NCI-H2171 treated with DMSO at 0.1 percent for 48 hours (cell line): ENCODE data around the gene TLX3.
"Not testable (repeated sequence)": the region's sequence is repeated elsewhere in the genome, so short reads cannot be mapped to it uniquely, and the experiment has no call there.

Experiments used
- DNase-seq: peaks from one replicate; lab custom pipeline; 2025; lab: John Stamatoyannopoulos, UW

The TLX3 gene

GRCh38 chr5:171323806-171324632 lies 15.0 kb downstream of the TLX3 start:
- DNase-seq, result no peak

DNA sequence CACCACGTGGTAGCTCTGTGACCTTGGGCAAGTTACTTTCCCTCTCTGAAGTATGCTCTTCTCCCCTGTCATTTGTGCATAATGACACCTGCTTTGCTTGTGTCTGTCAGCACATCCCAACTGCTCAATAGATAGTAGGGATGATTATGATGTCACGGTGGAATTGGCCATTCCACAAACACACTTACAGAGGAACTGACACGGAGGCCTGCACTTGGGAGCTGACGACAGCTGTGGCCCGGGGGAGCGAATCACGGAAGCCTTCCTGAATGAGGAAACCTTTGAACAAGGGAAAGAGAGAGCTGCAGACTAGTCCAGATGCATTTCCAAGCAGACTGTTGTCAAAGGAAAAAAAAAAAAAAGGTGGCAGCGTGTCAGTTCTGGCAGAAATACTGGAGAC lies 21.0 kb downstream of the TLX3 start:
- DNase-seq, result no peak

GRCh38 chr5:171335616-171336015 lies 26.6 kb downstream of the TLX3 start:
- DNase-seq, result no peak

GRCh38 chr5:171336521-171337209 lies 27.6 kb downstream of the TLX3 start:
- DNase-seq, result peak; percentile 75

- DNase-seq, result no peak
Observed at GRCh38 chr5:171337210-171337569, 28.1 kb downstream of the TLX3 start.

GRCh38 chr5:171340042-171340441 lies 31.0 kb downstream of the TLX3 start:
- DNase-seq, result no peak

DNA sequence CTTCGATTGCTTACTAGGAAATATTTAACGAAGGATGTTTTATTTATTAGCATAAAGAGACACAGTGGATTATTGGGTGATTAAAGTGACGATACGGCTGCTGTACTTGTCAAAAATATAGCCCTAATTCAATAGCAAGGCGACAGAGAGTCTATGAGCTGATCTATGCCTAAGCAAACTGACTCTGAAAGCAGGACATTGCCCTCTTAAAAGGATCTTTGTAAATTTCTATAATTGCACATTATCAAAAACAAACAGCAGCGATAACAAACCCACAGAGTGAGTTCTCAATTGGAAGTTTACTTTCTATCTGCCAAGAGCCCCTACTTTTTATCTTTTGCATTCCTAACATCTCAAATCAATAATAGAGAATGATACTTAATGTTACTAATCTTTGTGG lies 31.4 kb downstream of the TLX3 start:
- no peak for DNase-seq

DNA sequence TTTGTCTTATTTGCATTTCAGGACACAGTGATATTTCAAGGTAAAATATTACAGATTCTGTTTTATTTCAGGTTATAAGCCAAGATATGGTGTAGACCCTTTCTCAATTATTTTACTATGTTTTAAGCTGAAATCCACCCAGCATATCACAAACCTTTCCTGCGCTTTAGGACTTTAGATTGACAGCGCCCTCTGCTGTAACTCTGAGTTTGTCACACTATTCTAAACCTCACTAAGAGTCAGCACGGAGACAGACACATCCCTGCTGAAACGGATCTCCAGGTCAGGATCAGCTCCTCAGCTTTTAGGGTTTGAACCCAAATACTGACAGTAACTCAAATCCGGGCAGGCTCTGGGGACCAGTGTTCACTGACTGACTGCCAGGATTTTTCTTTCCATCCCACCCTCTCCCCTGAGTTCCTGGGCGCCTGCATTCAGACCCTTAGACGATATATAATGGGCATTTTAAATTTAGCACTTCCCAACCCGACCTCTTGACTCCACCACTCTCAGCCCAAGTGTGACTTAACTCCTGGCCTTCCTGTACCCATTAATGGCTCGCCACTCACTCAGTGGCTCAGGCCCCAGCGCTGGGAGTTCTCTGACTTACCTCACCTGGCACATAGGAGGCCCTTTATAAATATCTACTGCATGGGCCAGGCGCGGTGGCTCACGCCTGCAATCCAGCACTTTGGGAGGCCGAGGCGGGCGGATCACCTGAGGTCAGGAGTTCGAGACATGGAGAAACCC lies 33.5 kb downstream of the TLX3 start:
- DNase-seq, result peak; percentile 56

DNA sequence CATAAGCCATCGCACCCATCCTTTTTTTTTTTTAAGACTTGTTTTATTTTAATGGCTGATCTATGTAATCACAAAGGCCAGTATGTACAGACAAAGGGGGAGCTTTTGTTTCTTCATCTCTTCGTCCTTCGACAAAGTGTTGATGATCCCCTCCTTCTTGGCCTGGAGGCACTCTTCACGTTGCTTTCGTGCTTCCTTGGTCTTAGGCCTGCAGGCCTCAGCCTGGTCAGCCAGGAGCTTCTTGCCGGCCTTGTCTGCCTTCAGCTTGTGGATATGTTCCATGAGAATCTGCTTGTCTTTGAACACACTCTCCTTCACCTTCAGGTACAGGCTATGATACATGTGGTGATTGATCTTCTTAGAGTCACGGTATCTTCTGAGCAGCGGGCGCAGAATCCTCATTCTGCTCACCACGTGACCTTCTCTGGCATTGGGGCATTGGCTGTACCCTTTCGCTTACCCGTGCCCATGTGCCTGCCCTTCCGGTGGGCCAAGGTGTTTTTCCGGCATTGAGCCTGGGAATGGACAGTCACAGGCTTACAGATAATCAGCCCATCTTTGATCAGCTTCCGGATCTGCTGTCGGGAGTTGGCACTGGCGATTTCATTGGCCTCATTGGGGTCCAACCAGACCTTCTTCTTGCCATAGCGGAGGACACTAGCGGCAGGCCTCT lies 36.0 kb downstream of the TLX3 start:
- no peak for DNase-seq

DNA sequence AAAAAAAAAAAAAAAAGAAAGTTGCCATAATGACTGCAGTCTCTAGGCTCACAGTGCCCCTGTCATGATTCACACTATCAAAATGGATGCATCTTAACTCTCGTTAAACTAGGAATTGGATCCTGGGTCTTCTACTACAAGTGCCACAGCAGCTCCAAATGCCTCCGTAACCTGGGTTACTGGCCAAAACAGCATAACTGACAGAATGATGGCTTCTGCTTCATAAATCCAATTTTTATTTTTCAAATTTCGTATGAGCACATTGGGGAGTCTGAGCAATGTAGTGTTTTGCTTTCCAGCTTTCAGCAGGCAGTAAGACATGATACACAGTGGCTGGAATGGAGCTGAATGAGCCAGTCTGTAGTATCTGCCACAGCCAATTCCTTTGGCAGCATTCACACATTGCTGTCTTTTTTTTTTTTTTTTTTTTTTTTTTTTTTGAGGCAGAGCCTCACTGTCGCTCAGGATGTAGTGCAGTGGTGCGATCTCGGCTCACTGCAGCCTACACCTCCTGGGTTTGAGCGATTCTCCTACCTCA lies 42.6 kb downstream of the TLX3 start:
- no peak for DNase-seq

DNA sequence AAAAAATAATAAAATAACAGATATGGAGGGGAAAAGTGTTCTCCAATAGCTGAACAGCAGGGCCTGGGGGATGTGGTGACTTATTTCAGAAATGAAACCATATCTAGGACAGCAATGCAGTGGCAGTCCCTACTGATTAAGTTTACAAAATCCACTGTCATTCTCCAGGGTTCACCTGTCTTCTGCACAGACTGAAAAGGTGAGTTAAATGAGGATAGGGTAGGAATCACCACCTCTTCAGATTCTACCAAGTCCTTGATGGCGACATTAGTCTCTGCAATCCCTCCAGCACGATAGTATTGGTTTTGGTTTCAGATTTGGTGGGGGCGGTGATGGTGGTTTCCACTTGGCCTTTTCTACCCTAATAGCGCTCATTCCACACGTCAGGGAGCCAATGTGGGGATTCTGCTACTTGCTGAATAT lies 46.3 kb downstream of the TLX3 start:
- no peak for DNase-seq

GRCh38 chr5:171357843-171358242 lies 48.8 kb downstream of the TLX3 start:
- no peak for DNase-seq

GRCh38 chr5:171361151-171361550 lies 52.1 kb downstream of the TLX3 start:
- DNase-seq, result not testable (repeated sequence)
